ENCODE measurements around the gene CCNJL.

- TF ChIP-seq REST (IDR thresholded peaks at IDR 0.05; ENCODE audit: unreplicated experiment) (no peak), POLR2AphosphoS5 (IDR thresholded peaks at IDR 0.05; ENCODE audit: low read depth) (no peak), STAT1 (IDR thresholded peaks at IDR 0.05; ENCODE audit: unreplicated experiment) (no peak), CTCF (conservative IDR thresholded peaks at IDR 0.05; ENCODE audit: low read depth in 2 of 2) (peak in 1 of 2 experiments; percentile 33; a peak in 2 of 4 replicates), EZH2 (IDR thresholded peaks at IDR 0.05; ENCODE audit: low read depth, unreplicated experiment) (no peak), JUNB (IDR thresholded peaks at IDR 0.05; ENCODE audit: unreplicated experiment) (no peak), NANOG (IDR thresholded peaks at IDR 0.05; ENCODE audit: borderline replicate concordance) (no peak), ZNF331 (CRISPR knock-in tag; IDR thresholded peaks at IDR 0.05; ENCODE audit: low read depth) (no peak), CREB1 (CRISPR knock-in tag; IDR thresholded peaks at IDR 0.05; ENCODE audit: low read depth) (no peak), EZH2phosphoT487 (IDR thresholded peaks at IDR 0.05; ENCODE audit: unreplicated experiment) (no peak), ETS1 (IDR thresholded peaks at IDR 0.05) (no peak), ZNF114 (CRISPR knock-in tag; IDR thresholded peaks at IDR 0.05) (no peak), ZNF462 (CRISPR knock-in tag; IDR thresholded peaks at IDR 0.05) (no peak)
Measured at GRCh38 chr5:160289721-160290120, 22.6 kb downstream of the CCNJL start.
